NCI-H2171 (cell line): Measurements from ENCODE around the gene ZNF337.
"Not testable (repeated sequence)": the region's sequence is repeated elsewhere in the genome, so short reads cannot be mapped to it uniquely, and the experiment has no call there.

Experiments used
- DNase-seq: peaks from one replicate; lab custom pipeline; 2025; lab: John Stamatoyannopoulos, UW

ZNF337 gene

DNA sequence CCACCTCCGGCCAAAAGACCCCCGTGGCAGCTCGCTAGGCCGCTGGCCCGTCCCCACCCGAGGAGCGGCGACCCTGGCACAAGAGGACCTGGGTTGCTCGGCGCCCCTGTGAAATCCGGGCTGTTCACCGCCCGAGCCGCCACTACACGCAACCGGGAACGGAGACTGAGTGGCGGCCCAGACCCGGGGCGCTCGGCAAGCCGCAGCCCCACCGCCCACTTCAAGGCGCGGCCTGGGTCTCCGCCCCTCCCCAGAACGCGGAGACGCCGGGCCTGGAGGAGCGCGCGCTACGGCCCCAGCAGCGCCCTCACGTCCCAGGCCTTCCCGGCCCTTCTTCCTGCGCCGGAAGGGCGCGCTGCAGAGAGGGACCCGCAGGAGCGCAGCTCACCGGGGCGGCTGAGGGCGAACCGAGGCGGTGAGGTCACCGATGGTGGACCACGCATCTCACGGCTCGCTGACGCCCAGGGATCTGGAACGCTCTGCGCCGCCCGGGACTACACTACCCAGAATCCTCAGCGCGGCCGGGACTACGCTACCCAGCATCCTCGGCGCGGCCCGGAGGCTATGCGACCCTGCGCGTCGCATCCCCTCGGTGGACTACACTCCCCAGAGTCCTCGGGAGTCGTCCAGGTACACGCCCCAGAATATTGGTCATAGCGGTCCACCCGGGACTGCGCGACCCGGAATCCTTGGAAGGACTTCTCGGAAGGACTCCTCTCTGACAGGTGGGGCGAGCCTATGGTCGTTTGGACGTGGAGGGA is at the start of gene ZNF337:
ZNF337 (minus strand) TSS at position 483 of the 761 bp plus-strand sequence. CDS start 10,436 bp downstream, outside the sequence.
- DNase-seq: peak; percentile 99

GRCh38 chr20:25745738-25746137 is 49.1 kb upstream of the ZNF337 start:
- DNase-seq: no peak

DNA sequence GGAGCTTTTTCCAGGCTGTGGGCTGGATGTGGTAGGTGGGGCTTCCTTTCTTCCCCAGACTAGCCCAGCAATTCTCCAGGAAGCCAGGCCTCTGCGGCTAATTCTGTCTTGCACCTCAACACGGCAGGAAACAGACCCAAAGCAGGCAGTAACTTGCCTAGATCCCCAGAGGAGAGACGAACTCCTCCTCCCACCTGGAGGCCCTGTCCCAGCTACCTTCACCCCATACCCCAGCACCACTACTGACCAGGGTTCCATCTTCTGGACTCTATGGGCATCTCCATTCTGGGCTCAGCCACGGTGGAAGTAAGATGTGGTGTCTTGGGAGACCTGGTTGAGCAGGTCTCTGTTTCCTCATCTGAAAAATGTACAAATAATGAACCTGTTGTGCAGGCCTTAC is 48.4 kb upstream of the ZNF337 start:
- DNase-seq: no peak

GRCh38 chr20:25744261-25744660 is 47.6 kb upstream of the ZNF337 start:
- DNase-seq: no peak

GRCh38 chr20:25741088-25741487 is 44.4 kb upstream of the ZNF337 start:
- no peak for DNase-seq

DNA sequence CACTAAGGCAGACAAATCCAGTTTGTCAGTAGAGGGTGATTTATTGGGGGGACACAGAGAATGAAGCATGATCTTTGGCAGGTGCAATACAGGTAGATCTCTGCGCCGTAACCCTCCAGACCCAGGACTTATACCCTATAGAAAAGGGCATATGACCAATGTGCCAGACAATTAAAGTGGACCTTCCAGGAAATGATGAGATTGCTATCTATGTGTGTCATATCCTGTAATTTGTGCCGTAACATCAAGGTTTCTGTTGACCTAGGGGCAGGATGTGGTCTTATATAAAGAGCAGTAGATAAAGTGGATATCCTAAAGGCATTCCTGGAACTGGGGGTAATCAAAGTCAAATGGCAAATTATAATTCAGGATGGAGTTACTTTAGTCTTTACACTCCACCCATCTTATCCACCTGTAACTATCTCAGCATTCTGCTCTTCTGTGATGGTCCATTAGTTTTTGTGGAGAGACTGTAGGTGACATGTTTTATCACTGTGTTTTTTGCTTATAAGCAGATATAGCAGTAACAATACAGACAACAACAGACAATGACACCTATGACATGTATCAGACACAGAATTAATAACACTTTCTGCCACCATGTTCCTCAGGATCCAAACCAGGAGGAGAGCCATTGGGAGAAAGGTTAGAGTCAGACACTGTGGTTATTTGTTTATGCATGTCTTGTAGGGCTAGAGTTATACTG is 43.1 kb upstream of the ZNF337 start:
- no peak for DNase-seq

GRCh38 chr20:25738198-25738597 is 41.5 kb upstream of the ZNF337 start:
- DNase-seq: no peak

DNA sequence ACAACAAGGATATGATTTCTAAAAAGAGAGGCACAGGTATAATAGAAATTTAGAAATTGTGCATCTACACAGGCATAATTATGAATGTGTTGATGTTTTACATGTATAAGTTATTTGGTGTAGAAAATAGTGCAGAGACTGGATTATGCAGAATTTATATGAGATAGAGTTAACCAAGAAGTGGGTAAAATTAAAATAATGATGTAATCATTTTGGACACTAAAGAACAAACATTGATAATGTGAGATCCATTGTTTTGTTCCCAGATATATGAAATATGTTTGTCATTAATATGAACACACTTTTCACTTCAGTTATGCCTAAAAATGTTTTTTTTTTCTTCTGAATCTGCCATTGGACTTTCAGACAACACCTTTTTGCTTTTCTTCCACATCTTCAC is 37.2 kb upstream of the ZNF337 start:
- DNase-seq: no peak

- DNase-seq: no peak
Observed at GRCh38 chr20:25730862-25731261, 34.2 kb upstream of the ZNF337 start.

GRCh38 chr20:25726357-25726756 is 29.7 kb upstream of the ZNF337 start:
- DNase-seq: no peak

DNA sequence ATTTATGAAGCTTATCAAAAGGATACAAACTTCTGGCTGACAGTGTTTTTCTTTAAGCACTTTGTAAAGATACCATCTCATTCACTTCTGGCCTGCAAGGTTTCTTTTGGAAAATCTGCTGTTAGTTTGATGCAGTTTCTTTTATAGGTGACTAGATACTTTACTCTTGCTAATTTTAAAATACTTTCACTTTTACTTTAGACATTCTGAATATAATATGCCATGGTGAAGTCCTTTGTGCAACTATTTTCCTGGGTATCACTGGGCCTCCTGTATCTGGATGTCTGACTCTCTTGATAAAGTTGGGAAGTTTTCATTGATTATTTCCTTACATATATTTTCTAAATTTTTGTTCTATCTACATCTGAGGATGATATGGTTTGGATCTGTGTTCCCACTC is 29.0 kb upstream of the ZNF337 start:
- no peak for DNase-seq

GRCh38 chr20:25723975-25724374 is 27.3 kb upstream of the ZNF337 start:
- no peak for DNase-seq

DNA sequence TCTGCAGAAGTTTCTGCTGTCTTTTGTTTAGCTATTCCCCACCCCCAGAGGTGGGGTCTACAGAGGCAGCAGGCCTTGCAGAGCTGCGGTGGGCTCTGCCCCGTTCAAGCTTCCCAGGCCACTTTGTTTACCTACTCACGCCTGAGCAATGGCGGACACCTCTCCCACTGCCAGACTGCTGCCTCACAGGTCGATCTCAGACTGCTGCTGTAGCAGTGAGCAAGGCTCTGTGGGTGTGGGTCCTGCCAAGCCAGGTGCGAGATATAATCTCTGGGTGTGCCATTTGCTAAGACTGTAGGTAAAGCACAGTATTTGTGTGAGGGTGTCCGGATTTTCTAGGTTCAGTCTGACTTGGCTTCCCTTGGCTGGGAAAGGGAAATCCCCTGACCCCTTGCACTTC is 23.6 kb upstream of the ZNF337 start:
- no peak for DNase-seq

- DNase-seq: peak; percentile 51
Observed at GRCh38 chr20:25718896-25719809, 22.5 kb upstream of the ZNF337 start.

GRCh38 chr20:25707695-25708094 is 11.0 kb upstream of the ZNF337 start:
- no peak for DNase-seq

DNA sequence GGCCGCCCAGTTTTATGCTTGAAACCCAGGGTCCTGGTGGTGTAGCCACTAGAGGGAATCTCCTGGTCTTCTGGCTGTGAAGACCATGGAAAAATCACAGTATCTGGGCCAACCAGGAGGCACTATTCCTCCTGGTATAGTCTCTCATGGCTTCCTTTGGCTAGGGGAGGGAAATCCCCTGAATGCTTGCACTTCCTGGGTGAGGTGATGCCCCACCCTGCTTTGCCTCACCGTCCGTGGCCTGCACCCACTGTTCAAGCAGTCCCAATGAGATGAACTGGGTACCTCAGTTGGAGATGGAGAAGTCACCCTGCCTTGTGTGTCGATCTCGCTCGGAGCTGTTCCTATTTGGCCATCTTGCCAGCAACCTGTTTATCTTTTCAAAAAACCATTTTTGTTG is 10.1 kb upstream of the ZNF337 start:
- no peak for DNase-seq

GRCh38 chr20:25705830-25706351 is 9.2 kb upstream of the ZNF337 start:
- DNase-seq: no peak

GRCh38 chr20:25704303-25704702 is 7.7 kb upstream of the ZNF337 start:
- DNase-seq: not testable (repeated sequence)

GRCh38 chr20:25700835-25701234 is 4.2 kb upstream of the ZNF337 start:
- not testable (repeated sequence) for DNase-seq

DNA sequence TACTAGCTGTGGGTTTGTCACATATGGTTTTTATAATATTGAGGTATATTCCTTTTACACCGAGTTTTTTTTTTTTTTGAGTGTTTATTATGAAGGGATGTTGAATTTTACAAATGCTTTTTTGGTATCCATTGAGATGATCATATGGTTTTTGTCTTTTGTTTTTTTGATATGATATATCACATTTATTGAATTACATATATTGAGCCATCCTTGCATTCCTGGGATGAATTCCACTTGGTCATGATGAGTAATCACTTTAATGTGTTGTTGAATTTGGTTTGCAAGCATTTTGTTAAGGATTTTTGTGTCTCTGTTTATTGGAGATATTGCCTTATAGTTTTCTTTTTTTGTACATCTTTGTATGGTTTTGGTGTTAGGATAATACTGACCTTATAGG is 3.3 kb upstream of the ZNF337 start:
- DNase-seq: no peak

DNA sequence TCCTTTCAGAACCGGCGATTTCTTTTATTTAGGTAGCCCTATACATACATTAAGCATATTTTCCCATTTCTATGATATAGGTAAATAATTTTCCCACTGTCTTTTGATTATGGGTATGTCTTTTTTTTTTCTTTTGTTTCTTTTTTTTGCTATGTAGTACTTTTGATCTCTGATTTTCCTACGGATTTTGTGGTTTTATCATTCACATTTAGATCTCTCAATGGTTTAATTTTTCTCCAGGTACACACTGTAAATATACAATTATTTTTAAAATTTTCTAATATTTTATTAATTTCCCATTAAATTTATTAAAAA is 436 bp upstream of the ZNF337 start:
- no peak for DNase-seq
